NCI-H2227 treated with DMSO at 0.1 percent for 48 hours (cell line): ENCODE measurements around the gene PYROXD2.
A peak's percentile ranks its signal among the peaks of the same experiment; 100 is the strongest.
"Not testable (repeated sequence)": the region's sequence is repeated elsewhere in the genome, so short reads cannot be mapped to it uniquely, and the experiment has no call there.

ENCODE experiments used
- DNase-seq: peaks from one replicate; lab custom pipeline; 2025; lab: John Stamatoyannopoulos, UW

Gene PYROXD2

GRCh38 chr10:98390406-98390805 lies 24.6 kb downstream of the PYROXD2 start:
- no peak for DNase-seq

DNA sequence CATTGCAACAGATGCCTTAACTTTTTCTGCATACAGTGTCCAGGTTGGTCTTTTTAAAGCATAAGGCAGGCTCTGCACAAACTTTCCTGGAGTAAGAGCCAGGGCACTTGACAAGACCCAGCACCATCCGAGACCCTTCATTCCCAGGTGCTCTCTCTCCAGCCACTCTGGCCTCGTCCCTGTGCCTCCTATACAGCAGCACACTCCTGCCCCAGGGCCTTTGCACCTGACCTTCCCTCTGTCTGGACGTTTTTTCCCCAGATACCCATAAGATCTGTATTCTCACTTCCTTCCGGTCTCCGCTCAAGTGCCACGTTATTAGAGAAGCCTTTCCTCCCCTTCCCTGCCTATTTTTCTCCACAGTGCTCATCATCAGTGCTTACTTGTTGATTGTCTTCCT lies 25.6 kb downstream of the PYROXD2 start:
- DNase-seq: no peak

GRCh38 chr10:98388101-98388655 lies 26.8 kb downstream of the PYROXD2 start:
- DNase-seq: no peak

DNA sequence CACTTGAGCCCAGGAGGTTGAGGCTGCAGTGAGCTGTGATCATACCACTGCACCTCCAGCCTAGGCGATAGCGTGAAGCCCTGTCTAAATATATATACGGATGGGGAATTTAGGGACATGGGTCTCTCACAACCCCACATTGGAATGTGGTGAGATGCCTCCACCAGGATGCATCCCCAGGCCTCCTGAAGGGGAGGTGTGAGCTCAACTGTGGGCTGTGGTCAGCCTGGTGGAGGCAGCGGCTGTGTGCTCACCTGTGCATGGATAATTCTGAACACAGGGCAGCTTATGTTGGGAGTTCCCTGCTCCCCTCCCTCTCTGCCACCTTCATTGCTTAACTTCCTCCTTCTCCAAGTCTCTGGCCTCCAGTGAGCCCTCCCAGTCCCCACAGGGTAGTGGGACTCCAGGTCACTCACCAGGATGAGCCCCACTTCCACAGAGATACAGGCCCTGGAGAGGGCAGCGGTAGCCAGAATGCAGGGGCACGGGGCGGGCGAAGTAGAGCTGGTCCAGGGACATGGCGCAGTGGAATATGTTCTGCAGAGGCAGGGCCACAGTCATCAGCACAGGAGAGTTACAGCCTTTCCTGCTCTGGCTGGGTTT lies 30.4 kb downstream of the PYROXD2 start:
- DNase-seq: no peak

- DNase-seq: no peak
Observed at GRCh38 chr10:98383869-98384268, 31.1 kb downstream of the PYROXD2 start.

DNA sequence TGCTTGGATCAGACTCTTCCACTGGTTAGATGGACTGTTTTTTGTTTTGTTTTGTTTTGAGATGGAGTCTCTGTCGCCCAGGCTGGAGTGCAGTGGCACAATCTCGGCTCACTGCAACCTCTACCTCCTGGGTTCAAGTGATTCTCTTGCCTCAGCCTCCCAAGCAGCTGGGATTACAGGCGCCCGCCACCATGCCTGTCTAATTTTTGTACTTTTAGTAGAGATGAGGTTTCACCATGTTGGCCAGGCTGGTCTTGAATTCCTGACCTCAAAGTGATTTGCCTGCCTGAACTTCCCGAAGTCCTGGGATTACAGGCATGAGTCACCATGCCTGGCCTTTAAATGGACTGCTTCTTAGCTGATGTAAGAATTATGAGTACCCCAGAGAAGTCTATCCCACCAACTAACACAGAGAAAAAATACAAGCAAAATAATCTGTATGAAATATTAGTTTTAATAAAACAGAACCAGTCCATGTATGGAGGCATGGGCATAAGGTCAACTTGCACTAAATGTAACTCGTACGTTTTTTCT lies 31.8 kb downstream of the PYROXD2 start:
- DNase-seq: not testable (repeated sequence)

GRCh38 chr10:98382691-98383101 lies 32.3 kb downstream of the PYROXD2 start:
- no peak for DNase-seq

- DNase-seq: no peak
Observed at GRCh38 chr10:98380493-98381339, 34.3 kb downstream of the PYROXD2 start.

DNA sequence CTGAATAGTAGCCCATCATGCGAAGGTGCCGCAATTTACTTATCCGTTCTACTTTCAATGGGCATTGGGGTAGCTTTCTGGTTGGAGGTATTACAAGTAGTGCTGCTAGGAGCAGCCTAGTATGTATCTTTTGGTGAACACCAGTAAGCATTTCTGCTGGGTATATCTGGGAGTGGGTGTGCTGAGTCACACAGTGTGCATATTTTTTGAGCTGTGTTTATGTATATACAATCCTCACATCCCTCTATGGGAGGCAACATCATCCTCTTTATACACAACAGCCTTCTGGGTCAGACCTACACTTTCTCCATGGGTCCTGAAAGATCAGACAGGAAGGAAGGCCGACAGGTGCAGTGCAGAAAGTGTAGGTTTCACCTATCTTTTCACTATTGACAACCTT lies 36.3 kb downstream of the PYROXD2 start:
- DNase-seq: no peak

- DNase-seq: no peak
Observed at GRCh38 chr10:98377536-98377935, 37.4 kb downstream of the PYROXD2 start.

GRCh38 chr10:98377001-98377400 lies 38.0 kb downstream of the PYROXD2 start:
- DNase-seq: no peak

DNA sequence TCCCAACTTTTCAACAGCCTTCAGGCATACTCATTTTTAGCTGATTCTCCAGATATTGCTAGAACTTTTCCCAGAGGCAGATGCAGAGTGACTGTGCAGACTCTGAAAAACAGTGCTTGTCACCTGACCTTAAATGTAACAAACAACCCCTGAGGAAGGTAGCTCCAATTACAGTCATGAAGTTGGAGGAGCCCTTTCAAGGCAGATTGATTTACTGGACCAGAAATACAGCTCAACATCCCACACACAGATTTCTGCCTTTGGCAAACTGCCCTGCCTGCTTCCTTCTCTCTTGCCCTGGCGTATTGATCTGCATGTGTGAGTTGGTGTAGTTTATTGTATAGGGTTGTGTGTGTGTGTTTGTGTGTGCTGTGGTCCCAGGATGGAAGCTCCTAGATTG lies 38.5 kb downstream of the PYROXD2 start:
- no peak for DNase-seq

- no peak for DNase-seq
Observed at GRCh38 chr10:98374217-98374985, 40.6 kb downstream of the PYROXD2 start.

DNA sequence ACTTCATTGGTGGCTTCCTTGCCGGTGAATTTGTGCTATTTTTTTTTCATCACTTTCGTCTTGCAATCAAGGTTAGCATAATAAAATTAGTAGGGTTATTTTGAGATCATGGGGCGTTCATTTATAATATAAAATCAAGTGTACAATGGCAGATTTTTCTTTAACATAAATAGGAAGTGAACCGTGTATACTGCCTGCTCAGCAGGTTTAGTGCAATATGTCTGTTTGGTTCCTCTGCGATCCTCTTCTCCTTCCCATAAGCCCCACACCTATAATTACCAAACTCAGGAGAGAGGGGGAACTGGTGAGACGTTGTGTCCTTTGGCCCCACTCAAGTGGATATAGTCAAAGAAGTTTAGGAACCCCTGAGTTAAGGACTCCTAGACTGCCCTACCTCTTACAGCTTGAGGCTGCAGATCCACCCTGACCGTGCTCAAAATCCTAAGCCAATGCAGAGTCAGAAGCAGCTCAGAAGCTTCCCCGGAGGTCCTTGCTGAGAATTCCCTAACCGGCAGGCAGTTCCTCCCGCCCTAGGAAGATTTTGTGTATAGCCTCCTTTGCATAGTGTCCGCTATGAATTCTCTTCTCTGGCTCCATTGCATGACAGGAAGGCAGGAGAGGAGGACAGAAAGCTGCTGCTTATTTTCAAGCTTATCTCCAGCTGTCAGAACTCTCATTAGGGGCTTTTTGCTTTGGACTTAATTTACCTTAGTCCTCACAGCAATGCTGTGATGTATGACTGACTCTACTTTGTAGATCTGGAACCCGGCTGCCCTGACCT lies 41.5 kb downstream of the PYROXD2 start:
- DNase-seq: peak; percentile 6

DNA sequence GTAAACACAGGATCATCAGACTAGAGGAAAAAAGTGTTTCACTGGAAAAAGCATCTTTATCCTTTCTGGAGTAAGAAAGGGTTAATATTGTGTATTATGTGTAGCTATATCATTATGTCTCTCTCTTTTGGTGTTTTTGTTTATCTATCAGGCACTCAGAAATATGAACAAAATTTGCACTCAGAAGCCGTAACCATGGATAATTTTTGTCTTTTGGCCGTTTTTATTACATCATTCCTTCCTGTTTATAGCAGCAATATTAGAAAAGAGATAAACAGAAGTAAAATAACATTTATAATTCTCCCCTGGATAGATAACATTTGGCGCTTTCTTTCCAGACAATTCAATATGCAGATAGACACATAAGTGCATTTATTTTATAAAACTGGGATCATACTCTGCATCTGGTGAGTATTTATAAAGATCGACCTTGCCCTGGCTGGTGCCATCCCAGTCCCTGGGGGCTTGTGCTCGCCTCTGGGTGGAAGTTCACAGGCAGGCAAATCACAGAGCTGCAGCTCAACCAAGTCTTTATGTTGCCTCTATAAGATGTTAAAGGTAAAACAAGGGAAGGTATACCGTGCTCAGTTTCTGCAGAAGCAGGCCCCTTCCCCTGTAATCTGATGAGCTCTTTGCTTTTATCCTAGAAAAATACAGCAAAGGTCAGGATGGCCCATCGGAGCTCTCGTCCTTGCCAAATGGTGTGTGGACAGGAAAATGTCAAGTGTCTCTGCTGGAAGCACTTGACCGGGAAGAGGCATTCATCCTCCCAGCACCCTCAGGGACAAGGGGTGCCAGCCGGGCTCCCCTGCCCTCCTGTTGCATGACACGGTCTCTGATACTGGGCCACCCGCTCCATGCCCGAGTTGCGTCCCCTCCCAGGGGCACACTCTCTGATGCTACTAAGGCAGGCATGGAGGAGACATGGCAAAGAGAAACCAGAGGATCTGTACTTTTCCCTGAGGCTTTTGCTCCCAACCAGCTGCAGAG lies 43.9 kb downstream of the PYROXD2 start:
- DNase-seq: no peak

DNA sequence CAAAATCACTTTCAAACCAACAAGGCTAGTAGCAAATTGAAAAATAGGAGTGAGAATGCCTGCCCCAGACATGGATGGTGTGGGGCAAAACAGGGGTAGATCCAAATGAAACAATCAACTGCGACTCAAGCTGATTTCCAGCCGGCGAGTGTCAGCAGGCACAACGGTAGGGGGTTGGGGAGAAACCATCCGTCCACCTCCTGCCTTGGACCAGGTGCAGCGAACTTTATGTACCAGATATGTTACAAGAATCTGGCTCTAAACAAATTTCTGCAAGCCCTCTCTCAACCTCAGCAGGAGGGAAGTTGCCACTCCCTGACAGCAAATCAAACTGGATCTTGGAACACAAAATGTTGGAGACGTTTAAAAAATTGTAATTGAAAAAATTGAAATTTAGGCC lies 45.2 kb downstream of the PYROXD2 start:
- no peak for DNase-seq

- DNase-seq: no peak
Observed at GRCh38 chr10:98368644-98369043, 46.3 kb downstream of the PYROXD2 start.

DNA sequence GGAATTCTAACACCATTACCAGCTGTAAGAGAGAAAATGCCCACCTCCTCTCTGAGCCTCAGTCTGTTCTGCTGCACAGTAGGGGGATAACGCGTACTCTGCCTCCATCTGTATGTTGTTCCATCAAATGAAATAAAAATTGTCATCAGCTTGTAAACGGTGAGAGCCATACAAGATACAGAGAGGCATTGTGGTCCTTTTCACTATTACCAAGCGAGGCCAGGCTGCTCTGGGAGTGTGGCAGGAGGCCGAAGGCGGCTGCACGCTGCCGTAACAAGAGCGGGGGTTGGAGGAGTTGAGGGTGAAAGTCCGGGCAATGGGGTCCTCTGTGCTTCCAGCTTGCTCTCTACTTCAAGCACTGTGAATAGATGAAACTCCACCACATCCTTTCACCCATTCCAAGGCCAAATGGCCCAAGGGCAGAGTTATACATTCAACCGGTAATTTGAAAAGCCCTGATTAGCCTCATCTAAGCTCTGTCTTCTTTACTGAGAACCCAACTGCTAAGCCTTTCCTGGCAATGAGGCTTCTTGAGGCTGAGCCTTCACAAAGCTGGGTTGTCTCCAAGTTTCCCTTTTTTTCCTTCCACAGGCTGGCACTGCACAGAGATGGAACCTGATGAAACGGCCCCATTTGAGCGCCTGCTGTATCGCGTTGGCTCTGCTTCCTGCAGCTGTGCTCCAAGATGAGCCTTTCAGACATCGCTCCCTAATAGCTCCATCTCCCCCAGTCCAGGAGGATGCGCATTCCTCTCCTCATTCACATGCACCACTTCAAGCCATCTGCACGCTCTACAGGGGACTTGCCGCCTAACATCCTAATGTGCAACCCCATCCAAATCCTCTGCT lies 47.2 kb downstream of the PYROXD2 start:
- DNase-seq: no peak

- DNase-seq: no peak
Observed at GRCh38 chr10:98366062-98366530, 48.9 kb downstream of the PYROXD2 start.
